ENCODE results near the gene TSC2. TPM values are rescaled to one million over a fixed set of nuclear protein-coding genes. Genes with fewer than 3 reads are reported as not detected.

Gene TSC2
- total and polyA plus RNA-seq, 2 of the 13 experiments (the other 11 are each of a cell fraction or from before 2014, with no cell fraction given) = 19.6 to 40.4 TPM

DNA sequence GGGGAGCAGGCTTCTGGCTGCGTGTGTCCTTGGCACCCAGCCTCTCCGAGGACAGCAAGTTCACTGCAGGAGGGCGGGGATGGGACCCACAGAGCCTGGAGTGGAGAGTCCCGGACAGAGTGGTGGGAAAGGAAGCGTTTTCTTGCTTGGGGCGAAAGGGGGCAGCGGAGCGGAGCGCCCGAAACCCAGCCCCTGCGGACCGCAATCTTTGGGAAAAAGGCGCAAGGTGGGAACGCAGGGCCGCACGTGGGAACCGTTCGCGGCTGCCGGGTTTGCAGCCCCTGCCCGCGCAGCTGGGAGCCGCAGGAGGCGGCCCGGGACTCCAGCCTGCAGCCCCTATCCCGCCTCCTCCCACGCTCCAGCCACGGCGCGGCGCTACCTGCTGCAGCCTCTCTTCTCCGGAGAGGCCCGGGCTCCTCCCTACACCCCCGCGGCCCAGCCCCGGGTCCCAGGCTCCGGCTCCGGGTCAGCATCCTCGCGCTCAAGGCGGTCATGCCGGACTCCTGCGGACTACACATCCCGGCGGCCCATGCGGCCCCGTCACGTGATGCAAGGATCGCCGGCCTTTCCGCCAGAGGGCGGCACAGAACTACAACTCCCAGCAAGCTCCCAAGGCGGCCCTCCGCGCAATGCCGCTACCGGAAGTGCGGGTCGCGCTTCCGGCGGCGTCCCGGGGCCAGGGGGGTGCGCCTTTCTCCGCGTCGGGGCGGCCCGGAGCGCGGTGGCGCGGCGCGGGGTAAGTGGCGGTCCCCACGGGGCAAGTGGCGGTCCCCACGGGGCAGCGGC is at the start of gene TSC2, which contains the start of gene NTHL1 (continued):
- TF ChIP-seq, protein P1, sequence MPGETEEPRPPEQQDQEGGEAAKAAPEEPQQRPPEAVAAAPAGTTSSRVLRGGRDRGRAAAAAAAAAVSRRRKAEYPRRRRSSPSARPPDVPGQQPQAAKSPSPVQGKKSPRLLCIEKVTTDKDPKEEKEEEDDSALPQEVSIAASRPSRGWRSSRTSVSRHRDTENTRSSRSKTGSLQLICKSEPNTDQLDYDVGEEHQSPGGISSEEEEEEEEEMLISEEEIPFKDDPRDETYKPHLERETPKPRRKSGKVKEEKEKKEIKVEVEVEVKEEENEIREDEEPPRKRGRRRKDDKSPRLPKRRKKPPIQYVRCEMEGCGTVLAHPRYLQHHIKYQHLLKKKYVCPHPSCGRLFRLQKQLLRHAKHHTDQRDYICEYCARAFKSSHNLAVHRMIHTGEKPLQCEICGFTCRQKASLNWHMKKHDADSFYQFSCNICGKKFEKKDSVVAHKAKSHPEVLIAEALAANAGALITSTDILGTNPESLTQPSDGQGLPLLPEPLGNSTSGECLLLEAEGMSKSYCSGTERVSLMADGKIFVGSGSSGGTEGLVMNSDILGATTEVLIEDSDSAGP (CRISPR knock-in tag; IDR thresholded peaks at IDR 0.05; ENCODE audit: borderline replicate concordance) = peak; percentile 69; the same call in 1 of the 2 replicates
- no peak for TF ChIP-seq SIN3B (IDR thresholded peaks at IDR 0.05; ENCODE audit: low read length)
- no peak for TF ChIP-seq ZNF496 (CRISPR knock-in tag; IDR thresholded peaks at IDR 0.05; ENCODE audit: insufficient replicate concordance)
- no peak for TF ChIP-seq REXO4 (CRISPR knock-in tag; IDR thresholded peaks at IDR 0.05; ENCODE audit: borderline replicate concordance)
- TF ChIP-seq SMAD9 (CRISPR knock-in tag; IDR thresholded peaks at IDR 0.05) = no peak
- TF ChIP-seq AGO1 (IDR thresholded peaks at IDR 0.05; ENCODE audit: low read depth, low read length, poor library complexity, severe bottlenecking) = peak; percentile 75
- TF ChIP-seq, protein P2, sequence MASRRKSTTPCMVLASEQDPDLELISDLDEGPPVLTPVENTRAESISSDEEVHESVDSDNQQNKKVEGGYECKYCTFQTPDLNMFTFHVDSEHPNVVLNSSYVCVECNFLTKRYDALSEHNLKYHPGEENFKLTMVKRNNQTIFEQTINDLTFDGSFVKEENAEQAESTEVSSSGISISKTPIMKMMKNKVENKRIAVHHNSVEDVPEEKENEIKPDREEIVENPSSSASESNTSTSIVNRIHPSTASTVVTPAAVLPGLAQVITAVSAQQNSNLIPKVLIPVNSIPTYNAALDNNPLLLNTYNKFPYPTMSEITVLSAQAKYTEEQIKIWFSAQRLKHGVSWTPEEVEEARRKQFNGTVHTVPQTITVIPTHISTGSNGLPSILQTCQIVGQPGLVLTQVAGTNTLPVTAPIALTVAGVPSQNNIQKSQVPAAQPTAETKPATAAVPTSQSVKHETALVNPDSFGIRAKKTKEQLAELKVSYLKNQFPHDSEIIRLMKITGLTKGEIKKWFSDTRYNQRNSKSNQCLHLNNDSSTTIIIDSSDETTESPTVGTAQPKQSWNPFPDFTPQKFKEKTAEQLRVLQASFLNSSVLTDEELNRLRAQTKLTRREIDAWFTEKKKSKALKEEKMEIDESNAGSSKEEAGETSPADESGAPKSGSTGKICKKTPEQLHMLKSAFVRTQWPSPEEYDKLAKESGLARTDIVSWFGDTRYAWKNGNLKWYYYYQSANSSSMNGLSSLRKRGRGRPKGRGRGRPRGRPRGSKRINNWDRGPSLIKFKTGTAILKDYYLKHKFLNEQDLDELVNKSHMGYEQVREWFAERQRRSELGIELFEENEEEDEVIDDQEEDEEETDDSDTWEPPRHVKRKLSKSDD (CRISPR knock-in tag; IDR thresholded peaks at IDR 0.05; ENCODE audit: low read depth) = peak; percentile 73
- no peak for TF ChIP-seq KLF15 (CRISPR knock-in tag; IDR thresholded peaks at IDR 0.05; ENCODE audit: borderline replicate concordance)
- TF ChIP-seq, protein P3, sequence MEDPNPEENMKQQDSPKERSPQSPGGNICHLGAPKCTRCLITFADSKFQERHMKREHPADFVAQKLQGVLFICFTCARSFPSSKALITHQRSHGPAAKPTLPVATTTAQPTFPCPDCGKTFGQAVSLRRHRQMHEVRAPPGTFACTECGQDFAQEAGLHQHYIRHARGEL (CRISPR knock-in tag; IDR thresholded peaks at IDR 0.05) = no peak
- no peak for TF ChIP-seq ZNF564 (CRISPR knock-in tag; IDR thresholded peaks at IDR 0.05)
- no peak for TF ChIP-seq ZSCAN12 (CRISPR knock-in tag; IDR thresholded peaks at IDR 0.05)
- peak; percentile 44; the same call in 1 of the 2 replicates for TF ChIP-seq ZNF264 (CRISPR knock-in tag; IDR thresholded peaks at IDR 0.05)
- TF ChIP-seq JUND (CRISPR knock-in tag; IDR thresholded peaks at IDR 0.05) = no peak
- no peak for TF ChIP-seq ZSCAN9 (CRISPR knock-in tag; IDR thresholded peaks at IDR 0.05; ENCODE audit: borderline replicate concordance)
- TF ChIP-seq PHF5A (CRISPR knock-in tag; IDR thresholded peaks at IDR 0.05; ENCODE audit: low read depth, unreplicated experiment) = peak; percentile 25
- no peak; the same call in 1 of the 2 replicates for TF ChIP-seq ZNF451 (CRISPR knock-in tag; IDR thresholded peaks at IDR 0.05)
